PFSK-1 (cell line): ENCODE results near the gene SETDB2.

Experiments used
- FOXP2 ChIP-seq: optimal IDR thresholded peaks from 2 replicates; pipeline ENCODE3; 2011; ENCODE audit warnings: borderline replicate concordance, control low read depth, inconsistent platforms; ENCODE audit not compliant: insufficient read depth; ENCODE audit errors: extremely low read length, extremely low read depth
- REST ChIP-seq, 2 experiments: IDR thresholded peaks; 2 replicates each; pipeline versions ENCODE4 v1.6.1 to v1.8.0; 2011 to 2012; ENCODE audit warnings: low read depth in 2 of 2, low read length in 2 of 2, control low read depth in 1 of 2, inconsistent platforms in 1 of 2, mild to moderate bottlenecking in 1 of 2, moderate library complexity in 1 of 2; ENCODE audit not compliant: insufficient read depth in 1 of 2
- SIN3A ChIP-seq: IDR thresholded peaks from 2 replicates; pipeline ENCODE4 v1.6.1; 2012; ENCODE audit warnings: mild to moderate bottlenecking, low read length, moderate library complexity, borderline replicate concordance; ENCODE audit not compliant: insufficient read depth

- TF ChIP-seq REST (IDR thresholded peaks at IDR 0.05; ENCODE audit: insufficient read depth in 1 of 2, low read depth in 2 of 2, low read length in 2 of 2): no peak
- no peak for TF ChIP-seq FOXP2
- TF ChIP-seq SIN3A: no peak
Observed at GRCh38 chr13:49464621-49465325, 20.7 kb downstream of the SETDB2 start.
